ENCODE results near the gene TSHR.
"Not testable (repeated sequence)": the region's sequence is repeated elsewhere in the genome, so short reads cannot be mapped to it uniquely, and the experiment has no call there.

TSHR gene

GRCh38 chr14:81102217-81102616, 146.8 kb downstream of the TSHR start:
- TF ChIP-seq CTCF (conservative IDR thresholded peaks at IDR 0.05; ENCODE audit: control insufficient read depth, insufficient read depth, low read depth, low read length) = no peak
- no peak for DNase-seq (ENCODE audit: low read depth)
- H3K4me3 ChIP-seq (ENCODE audit: control insufficient read depth, low read depth, low read length) = no peak overlapping the region

GRCh38 chr14:81103443-81103842, 148.0 kb downstream of the TSHR start:
- TF ChIP-seq CTCF (conservative IDR thresholded peaks at IDR 0.05; ENCODE audit: control insufficient read depth, insufficient read depth, low read depth, low read length) = no peak
- DNase-seq (ENCODE audit: low read depth) = no peak
- H3K4me3 ChIP-seq (ENCODE audit: control insufficient read depth, low read depth, low read length) = no peak overlapping the region

GRCh38 chr14:81105378-81105777, 150.0 kb downstream of the TSHR start:
- DNase-seq (ENCODE audit: low read depth) = no peak
- H3K4me3 ChIP-seq (ENCODE audit: control insufficient read depth, low read depth, low read length) = no peak overlapping the region
- no peak for TF ChIP-seq CTCF (conservative IDR thresholded peaks at IDR 0.05; ENCODE audit: control insufficient read depth, insufficient read depth, low read depth, low read length)

- no peak for DNase-seq (ENCODE audit: low read depth)
- TF ChIP-seq CTCF (conservative IDR thresholded peaks at IDR 0.05; ENCODE audit: control insufficient read depth, insufficient read depth, low read depth, low read length) = no peak
- no peak overlapping the region for H3K4me3 ChIP-seq (ENCODE audit: control insufficient read depth, low read depth, low read length)
These were observed 150.5 kb downstream of the TSHR start for GRCh38 chr14:81105961-81106360.

GRCh38 chr14:81110186-81110585, 154.8 kb downstream of the TSHR start:
- no peak for DNase-seq (ENCODE audit: low read depth)
- no peak for TF ChIP-seq CTCF (conservative IDR thresholded peaks at IDR 0.05; ENCODE audit: control insufficient read depth, insufficient read depth, low read depth, low read length)
- no peak overlapping the region for H3K4me3 ChIP-seq (ENCODE audit: control insufficient read depth, low read depth, low read length)

- TF ChIP-seq CTCF (conservative IDR thresholded peaks at IDR 0.05; ENCODE audit: control insufficient read depth, insufficient read depth, low read depth, low read length) = no peak
- DNase-seq (ENCODE audit: low read depth) = no peak
These were observed 157.8 kb downstream of the TSHR start for GRCh38 chr14:81113176-81113575.

GRCh38 chr14:81113945-81114820, 158.8 kb downstream of the TSHR start:
- H3K4me3 ChIP-seq (ENCODE audit: control insufficient read depth, low read depth, low read length) = not testable (repeated sequence)

More at GRCh38 chr14:81113176-81113575, 157.8 kb downstream of the TSHR start:
- H3K4me3 ChIP-seq (ENCODE audit: control insufficient read depth, low read depth, low read length) = no peak overlapping the region

More at GRCh38 chr14:81113945-81114820, 158.8 kb downstream of the TSHR start:
- DNase-seq (ENCODE audit: low read depth) = not testable (repeated sequence)
